GM19035 (cell line): ENCODE data around the gene DHDDS.
"Not testable (repeated sequence)": the region's sequence is repeated elsewhere in the genome, so short reads cannot be mapped to it uniquely, and the experiment has no call there.

ENCODE experiments used
- ATAC-seq: cut with Tn5 transposase; IDR thresholded peaks from one replicate; pipeline ENCODE4 v1.9.1; 2021; ENCODE audit not compliant: unreplicated experiment

DHDDS gene

DNA sequence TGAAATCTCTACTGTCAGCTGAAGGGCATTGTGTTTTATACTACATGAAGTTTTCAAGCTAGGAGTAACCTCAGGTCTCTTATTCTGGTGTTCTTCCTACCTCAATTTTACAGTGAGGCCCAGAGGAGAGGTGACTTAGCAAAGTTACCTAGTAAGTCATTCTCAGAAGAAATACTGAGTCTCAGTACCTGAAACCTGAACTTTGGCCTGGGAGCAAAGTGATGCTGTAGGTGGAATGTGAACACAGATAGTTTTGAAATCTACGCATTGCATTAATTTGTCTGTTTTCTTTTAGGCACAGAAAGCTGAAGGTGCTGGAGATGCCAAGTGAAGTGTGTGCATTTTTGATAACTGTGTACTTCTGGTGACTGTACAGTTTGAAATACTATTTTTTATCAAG, 42.7 kb downstream of the DHDDS start:
- ATAC-seq = no peak

DNA sequence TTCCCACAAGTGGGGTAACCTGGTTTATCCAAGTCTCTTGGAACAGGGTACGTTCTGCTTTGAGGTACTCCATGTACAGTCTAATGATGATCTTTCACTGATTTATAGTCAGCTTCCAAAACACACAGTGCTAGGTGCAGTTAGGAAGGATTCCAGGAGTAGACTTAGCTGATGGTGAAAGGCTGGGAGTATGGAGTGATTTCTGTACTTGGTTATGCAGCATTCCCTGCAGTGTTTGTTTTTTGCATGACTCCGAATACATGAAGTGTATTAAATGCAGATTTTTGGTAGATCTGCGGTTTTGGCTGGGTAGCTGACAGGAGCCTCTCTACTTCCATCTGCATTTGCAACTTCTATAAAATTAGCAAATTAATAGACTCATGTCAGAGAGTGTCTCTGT, 43.9 kb downstream of the DHDDS start:
- ATAC-seq = no peak

DNA sequence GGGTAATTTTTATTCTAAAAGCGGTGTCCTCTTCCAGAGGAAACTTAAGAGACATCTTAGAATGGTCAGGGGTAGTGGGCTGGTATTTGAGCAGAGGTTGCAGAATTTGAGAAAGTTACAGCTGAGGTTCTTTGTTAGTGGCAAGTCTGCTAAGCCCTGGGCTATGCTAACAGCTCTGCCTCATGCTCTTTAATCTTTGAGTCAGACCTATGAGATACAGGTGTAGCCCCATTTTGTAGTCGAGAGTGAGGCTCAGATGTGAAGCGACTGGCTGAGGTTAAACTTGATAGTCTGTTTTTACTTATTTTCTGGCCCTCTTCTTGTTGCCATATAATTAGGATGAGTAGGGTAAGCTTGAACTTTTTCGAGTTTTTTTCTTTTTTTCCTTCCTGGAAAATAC, 44.8 kb downstream of the DHDDS start:
- ATAC-seq = no peak

DNA sequence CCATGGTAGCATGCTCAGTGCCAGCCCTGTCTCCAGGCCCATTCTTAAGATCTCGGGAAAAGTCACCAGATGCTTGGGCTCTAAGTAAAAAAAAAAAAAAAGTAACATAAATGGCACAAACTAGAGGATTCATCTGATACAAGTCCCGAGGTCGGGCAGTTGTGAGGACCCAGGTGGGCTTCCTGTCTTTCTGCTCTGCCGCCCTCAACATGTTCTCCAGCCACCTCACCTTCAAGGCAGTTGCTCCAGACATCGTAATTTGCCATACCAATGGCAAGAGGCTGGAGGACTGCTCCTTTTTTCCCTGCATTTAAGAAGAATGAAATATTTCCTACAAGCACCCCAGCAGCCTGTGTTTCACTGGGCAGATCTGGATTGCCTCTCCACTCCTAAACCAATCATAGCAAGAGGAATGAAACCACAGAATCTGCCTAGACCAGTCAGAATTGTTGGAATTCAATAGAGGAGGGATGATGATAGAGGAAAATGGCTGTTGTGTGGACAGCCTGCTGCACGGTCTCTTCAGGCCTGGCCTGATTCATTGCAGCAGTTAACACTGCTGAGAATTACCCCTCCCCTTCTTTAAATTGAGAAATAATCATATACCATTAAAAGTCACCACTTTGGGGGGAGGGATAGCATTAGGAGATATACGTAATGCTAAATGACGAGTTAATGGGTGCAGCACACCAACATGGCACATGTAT, 45.5 kb downstream of the DHDDS start:
- no peak for ATAC-seq

DNA sequence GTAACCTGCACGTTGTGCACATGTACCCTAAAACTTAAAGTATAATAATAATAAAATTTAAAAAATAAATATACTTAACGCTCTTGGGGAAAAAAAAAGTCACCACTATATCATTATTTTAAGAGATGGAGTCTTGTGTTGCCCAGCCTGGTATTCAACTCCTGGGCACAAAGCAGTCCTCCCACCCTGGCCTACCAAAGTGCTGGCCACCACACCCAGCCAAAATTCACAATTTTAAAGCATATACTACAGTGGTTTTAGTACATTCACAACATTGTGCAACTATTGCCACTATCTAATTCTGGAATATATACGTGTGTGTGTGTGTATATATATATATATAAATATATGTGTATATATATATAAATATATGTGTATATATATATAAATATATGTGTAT, 46.0 kb downstream of the DHDDS start:
- no peak for ATAC-seq

DNA sequence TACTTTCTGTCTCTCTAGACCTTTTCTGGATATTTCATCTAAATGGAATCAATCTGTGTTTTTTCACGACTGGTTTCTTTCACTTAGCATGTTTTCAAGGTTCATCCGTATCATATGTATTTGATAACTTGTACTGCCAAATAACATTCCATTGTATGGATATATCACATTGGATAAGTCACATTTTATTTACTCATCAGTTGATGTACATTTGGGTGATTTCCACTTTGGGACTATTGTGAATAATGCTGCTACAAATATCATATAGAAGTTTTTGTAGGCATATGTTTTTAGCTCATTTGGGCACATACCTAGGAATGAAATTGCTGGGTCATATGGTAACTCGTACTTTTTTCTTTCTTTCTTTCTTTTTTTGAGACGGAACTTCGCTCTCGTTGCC, 46.9 kb downstream of the DHDDS start:
- ATAC-seq = no peak

DNA sequence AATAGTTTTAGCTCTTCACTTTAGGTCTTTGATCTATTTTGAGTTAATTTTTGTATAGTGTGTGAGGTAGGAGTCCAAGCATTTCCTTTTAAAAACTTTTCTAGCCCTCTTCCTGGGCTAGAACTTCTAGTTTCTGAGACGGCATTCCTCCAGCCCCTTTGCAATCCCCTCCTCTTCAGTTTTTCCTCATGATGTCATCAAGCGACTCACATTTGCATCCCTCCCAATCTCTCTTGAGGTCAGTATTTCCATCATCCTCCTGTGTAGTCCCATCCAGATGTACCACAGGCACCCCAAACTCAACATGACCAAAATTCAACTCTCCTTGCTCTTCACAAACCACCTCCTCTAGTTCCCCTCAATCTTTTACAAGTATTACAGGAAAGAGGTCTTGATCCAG, 50.8 kb downstream of the DHDDS start:
- no peak for ATAC-seq

DNA sequence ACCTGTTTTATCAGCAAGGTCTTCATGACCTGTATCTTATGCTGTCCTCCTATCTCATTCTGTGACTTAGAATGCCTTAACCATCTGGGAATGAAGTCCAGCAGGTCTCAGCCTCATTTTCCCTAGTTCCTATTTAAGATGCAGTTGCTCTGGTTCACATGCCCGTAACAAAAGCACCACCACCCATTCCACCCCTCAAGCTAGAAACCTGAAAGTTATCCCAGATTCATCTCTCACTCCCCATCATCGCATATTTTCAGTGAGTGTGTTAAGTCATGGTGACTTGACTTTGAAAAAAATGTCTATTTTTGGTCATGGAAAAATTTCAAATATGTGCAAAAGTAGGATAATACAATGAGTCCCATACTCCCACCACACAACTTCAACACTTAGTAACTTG, 51.9 kb downstream of the DHDDS start:
- no peak for ATAC-seq

DNA sequence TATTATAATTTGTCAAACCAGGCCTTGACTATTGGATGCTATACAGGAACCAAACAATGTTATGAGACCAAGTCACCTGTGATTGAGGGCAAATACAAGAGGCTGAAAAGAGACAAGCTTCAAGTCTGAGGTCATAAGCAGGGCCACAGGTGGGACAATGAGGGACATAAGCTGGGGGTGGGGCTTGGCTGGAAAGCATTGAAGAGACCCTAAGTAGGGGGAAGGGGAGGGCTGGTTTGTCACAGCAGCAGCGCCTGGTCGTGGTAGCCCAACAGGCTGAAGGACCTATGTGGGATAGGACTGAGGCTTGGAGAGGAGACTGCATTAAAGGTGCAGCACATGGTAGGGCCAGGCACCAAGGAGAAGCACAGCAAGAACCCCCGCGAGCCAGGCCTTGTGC, 58.0 kb downstream of the DHDDS start:
- ATAC-seq = no peak

DNA sequence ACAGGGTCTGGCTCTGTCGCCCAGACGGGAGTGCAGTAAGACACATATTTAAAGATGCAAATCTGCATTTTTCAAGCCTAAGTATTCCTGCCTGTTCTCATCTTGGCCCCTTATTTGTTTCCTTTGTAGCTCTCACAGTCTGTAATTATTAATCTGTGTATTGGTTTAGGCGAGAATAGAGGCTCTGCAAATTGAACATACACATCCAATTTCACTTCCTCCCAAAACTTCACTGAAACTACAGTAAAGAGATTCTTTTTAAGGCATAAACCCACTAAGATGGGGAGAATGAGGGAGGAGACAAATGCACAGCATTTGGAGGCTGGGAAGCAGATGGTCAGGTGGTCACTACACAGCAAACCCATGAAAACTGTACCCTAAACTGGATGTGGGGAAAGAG, 61.1 kb downstream of the DHDDS start:
- no peak for ATAC-seq

DNA sequence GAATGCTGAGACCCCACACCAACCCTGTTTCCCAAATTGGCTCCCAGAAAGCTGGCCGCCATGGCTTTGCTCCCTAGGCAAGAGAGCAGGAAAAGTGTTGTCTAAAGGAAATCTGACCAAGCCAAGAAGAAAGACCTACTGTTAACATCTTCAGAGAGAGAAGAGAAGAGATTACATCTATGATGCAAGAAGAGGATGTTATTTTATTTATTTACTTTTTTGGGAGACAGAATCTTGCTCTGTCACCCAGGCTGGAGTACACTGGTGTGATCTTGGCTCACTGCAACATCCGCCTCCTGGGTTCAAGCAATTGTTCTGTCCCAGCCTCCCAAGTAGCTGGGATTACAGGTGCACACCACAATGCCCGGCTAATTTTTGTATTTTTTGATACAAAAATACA, 61.8 kb downstream of the DHDDS start:
- no peak for ATAC-seq

DNA sequence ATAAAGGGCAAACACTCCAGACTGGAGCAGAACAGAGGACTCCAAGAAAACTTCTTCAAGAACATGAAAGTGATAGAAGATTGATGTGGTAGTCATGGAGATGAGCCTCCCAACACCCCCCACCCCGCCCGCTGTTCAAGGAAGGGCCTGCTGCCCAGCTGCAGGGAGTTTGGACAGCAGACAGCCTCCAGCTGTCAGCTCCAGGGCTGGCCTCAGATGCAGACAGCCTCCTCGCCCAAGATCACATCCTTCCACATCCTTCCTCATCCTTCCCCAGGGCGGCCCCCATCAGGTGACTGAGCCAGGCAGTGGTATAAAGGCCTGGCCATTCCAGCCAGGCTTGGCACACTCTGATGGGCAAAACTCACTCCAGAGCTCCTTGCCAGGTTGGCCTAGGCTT, 64.7 kb downstream of the DHDDS start:
- no peak for ATAC-seq

DNA sequence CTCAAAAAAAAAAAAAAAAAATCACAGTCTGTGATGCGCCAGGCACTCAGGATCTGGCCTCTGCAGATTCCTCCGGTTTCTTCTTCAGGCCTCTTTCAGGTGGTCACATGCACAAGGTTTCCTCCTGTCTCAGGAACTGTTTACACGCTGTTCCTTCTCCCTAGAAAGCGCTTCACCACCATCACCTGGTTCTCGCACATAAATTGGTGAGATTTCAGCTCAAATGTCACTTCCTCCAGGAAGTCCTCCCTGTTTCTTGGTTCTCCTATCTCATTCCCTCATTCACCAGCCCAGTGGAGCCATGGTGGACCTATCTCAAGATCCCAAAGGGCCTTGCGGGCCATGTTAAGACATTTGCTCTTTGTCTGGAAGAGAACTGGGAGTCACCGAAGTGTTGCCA, 66.8 kb downstream of the DHDDS start:
- ATAC-seq = no peak

DNA sequence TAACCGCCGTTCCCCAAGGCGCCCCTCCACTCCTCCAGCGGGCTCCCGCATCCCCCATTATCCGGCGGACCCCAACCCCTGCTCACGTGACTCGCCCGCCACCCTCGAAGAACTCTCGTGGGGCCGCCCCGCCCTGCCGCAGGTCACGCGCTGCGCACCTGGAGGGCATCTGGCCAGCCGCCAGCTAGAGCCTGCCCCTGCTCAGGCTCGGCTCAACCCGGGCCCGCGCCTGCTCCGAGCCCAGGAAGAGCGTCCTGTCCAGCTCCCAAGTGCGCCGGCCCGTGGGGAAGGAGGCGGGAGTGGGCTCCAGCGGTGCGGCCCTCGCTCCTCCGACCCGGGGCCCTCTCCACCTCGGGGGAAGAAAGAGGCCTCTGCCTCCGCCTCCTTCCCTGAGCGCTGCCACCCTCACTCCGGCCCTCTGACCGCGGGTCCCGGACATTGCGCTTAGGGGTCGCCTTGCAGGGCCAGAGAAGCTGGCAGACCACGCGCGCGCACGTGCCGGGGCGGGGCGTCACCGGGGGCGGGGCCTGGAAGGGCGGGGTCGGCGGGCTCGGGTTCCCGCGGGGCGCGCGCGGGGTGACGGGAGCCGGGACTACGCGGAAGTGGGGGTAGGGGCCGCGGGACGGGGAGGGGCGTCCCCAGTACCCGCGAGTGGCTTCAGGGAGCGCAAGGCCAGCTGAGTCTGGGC, 68.5 kb downstream of the DHDDS start:
- peak; percentile 61 for ATAC-seq

DNA sequence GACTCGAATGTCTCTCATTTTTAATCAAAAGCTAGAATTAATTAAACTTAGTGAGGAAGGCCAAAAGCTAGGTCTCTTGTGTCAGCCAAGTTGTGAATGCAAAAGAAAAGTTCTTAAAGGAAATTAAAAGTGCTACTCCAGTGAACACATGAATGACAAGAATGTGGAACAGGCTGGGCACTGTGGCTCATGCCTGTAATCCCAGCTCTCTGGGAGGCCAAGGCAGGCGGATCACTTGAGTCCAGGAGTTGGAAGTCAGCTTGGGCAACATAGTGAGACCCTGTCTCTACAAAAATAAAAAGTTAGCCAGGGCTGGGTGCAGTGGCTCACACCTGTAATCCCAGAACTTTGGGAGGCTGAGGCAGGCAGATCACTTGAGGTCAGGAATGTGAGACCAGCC, 78.6 kb downstream of the DHDDS start:
- not testable (repeated sequence) for ATAC-seq

DNA sequence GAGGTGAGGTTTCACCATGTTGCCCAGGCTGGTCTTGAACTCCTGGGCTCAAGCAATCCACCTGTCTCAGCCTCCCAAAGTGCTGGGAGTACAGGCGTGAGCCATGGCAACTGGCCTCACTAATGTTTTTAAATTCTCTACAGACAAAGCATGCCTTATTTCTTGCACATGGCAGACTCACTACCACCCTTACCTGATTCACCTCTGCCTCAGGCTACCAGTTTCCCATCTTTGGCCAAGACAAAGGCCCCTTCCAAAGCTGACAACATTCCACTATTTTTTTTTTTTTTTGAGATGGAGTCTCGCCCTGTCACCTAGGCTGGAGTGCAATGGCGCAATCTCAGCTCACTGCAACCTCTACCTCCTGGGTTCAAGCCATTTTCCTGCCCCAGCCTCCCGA, 83.7 kb downstream of the DHDDS start:
- ATAC-seq = not testable (repeated sequence)

DNA sequence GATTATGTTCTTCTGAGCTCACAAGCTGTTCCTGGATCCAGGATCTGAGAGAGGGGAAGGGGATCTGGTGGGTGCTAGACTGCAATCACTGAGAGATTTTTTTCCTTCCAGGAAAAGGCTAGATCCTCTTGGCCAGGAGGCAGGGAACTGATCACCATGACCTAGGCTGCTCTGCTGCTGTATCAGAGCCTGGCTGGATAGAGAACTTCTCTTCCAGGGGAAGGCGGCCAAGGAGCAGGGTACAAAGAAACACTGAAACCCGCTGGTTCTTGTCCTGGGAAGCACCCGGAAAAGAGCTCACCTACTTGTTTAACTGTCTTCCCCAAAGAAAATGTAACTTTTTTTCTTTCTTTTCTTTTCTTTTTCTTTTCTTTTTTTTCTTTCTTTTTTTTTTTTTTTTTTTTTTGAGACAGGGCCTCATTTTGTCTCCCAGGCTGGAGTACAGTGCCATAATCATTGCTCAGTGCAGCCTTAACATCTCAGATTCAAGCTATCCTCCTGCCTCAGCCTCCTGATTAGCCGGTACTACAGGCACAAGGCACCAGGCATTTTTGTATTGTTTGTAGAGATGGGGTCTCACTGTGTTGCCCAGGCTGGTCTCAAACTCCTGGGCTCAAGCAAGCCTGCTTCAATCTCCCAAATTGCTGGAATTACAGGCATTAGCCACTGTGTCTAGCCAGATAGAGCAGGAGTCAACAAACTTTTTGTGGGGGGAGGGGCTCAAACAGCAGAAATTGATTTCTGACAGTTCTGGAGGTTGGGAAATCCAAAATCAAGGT, 85.1 kb downstream of the DHDDS start:
- no peak for ATAC-seq

DNA sequence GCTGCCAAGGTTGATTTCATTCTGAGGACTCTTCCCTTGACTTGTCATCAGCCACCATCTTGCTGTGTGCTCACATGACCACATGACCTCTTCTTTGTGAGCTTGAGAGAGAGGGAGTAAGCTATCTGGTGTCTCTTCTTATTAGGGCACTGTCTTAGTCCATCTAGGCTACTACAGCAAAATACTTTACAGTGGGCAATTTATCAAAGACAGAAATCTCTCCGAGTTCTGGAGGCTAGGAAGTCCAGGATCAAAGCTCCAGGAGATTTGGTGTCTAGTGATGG, 85.6 kb downstream of the DHDDS start:
- no peak for ATAC-seq

DNA sequence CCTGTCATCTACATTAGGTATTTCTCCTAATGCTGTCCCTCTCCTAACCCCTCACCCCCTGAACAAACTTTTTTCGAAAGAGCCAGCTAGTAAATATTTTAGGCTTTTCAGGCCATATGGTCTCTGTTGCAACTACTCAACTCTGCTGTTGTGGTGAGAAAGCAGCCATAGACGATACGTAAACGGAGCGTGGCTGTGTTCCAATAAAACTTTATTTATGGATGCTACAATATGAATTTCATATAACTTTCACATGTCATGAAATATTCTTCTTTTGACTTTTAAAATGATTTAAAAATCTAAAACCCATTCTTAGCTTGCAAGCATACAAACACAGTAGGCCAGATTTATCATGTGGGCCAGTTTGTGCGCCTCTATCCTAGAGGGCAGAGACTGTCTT, 86.2 kb downstream of the DHDDS start:
- ATAC-seq = no peak

DNA sequence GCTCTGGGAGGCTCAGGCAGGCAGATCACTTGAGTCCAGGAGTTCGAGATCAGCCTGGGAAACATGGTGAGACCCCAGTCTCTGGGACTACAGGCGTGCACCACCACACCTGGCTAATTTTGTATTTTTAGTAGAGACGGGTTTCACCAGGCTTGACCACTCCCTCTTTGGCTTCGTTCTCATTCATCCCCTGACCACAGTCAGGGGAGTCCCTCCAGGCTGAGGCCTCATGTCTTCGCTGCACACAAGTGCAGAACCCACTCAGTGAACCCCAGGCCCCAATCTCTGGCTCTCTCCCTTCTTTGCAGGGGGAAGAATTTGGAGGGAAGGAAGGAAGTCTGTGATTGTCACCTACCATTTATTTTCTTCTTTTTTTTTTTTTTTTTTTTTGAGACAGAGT, 88.2 kb downstream of the DHDDS start:
- no peak for ATAC-seq
